Stimulated activated CD8-positive, alpha-beta memory T cell treated with anti-CD3 and anti-CD28 coated beads, Interleukin-12 subunit alpha, Interleukin-12 subunit beta, amount 100 ng/mL, for 4 hours (primary cell): ENCODE results near the gene MYO15B.

Source experiments
- DNase-seq: peaks from one replicate; pipeline ENCODE4 v3.0.0-alpha.2; 2020; ENCODE audit warnings: low read depth

Gene MYO15B

DNA sequence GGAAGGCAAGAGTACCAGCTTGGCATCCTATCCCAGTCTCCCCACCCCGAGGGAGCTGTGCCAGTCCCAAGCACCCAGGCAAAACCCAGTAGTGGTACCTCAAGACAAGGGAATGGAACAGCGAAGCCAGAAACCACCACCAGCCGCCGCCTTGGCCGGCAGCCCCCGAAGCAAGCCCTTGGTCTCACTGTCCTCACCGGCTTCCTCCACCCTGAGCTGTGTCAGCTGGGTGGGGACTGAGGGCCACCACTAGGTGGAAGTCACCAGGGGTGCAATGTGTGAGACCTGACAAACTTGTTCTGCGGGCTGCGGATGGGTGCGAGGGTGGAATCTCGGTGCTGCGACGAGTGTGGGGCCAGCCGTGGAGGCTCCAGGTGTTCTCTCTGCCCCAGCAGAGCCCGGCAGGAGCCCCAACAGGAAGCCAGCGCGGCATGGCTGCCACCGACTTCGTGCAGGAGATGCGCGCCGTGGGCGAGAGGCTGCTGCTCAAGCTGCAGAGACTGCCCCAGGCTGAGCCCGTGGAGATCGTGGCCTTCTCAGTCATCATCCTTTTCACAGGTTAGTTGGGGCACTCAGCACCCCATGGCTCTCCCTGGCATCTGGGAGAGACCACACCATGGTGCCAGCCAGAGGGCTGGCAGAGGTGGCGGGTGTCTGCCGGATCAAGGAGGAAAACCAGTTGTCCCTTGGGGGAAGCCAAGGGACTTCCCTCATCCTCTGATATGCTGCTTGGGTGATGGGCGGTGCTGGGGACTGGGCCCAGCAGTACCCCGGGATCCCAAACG is 52.4 kb downstream of the MYO15B start:
- DNase-seq = no peak

GRCh38 chr17:75640556-75641119 is 53.0 kb downstream of the MYO15B start:
- DNase-seq = no peak

- DNase-seq = no peak
Measured at GRCh38 chr17:75641343-75641742, 53.7 kb downstream of the MYO15B start.

DNA sequence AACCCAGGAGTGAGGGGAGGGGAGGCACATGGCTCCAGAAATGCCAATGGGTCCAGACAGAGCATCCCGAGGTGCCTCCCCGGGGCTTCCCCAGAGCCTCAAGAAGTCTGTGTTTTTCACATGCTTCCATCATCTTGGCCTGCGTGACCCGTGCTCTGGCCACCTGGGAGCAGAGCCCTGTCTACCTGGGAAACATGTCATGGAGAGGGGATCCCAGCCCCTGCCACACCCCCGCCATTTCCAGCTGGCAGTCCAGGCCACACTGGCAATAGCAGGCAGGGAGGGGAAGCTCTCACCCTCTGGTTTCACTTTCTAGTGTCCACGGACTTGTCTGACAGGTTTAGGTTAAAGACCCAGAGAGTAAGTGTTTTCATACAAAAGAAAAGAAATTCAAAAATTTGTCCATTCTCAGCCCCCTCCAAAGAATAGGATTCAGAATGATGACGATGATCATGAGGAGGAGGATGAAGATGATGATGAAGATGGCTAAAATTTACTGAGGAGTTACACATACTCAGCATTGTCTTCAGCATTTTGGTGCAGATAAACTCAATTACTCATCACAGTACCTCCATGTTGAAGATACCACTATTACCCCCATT is 54.7 kb downstream of the MYO15B start:
- no peak for DNase-seq

GRCh38 chr17:75642784-75643642 is 55.4 kb downstream of the MYO15B start:
- DNase-seq = no peak

GRCh38 chr17:75643643-75644017 is 56.0 kb downstream of the MYO15B start:
- no peak for DNase-seq

GRCh38 chr17:75645501-75645888 is 57.9 kb downstream of the MYO15B start:
- no peak for DNase-seq

GRCh38 chr17:75645889-75646637 is 58.5 kb downstream of the MYO15B start:
- no peak for DNase-seq

DNA sequence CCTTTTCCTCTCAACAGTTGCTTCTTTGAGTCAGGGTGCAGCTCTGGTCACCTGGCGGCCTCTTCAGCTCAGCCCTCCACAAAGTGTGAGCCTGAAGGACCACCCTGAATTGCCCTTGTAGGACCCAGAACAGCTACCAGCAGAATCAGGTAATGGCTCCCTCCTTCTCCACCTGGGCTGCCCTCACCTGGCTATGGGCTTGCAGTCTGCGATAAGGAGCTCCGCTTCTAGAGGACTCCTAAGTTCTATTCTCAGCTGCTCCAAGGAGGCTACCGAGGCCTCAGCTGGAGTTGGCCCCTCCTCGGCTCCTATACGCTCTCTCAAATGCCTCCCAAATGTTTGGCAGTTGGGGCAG is 59.0 kb downstream of the MYO15B start:
- no peak for DNase-seq

GRCh38 chr17:75647061-75647460 is 59.5 kb downstream of the MYO15B start:
- DNase-seq = no peak

GRCh38 chr17:75647921-75648320 is 60.3 kb downstream of the MYO15B start:
- no peak for DNase-seq

- no peak for DNase-seq
Measured at GRCh38 chr17:75649687-75650086, 62.1 kb downstream of the MYO15B start.

GRCh38 chr17:75650874-75651273 is 63.3 kb downstream of the MYO15B start:
- DNase-seq = no peak

- no peak for DNase-seq
Measured at GRCh38 chr17:75652341-75652740, 64.7 kb downstream of the MYO15B start.

DNA sequence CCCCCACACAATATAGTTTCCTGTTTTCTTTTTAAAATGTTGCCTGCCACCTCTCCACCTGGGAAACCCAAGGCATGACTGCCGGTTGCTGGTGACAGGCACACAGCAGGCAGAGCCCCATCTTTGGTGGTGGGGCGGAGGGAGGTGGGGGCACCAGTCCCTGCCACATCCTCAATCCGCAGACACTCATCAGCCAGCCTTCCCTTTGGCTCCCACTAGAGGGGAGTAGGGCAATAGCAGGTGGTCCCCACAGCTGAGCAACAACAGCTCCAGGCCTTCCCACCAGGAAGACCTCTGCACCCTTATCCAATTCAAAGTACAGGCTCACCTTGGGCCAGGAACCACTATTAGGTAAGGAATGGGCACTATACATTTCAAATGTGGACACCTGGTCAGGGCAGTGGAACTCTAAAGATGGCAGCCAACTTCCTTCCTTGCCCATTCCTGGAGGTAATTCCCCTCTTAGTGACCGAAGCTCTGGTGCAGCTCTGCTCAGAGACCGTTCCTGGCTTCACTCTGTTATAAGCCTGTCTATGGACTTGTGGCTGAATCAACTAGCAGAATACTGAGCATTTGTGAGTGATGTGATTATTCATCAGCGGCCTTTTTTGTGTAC is 65.4 kb downstream of the MYO15B start:
- no peak for DNase-seq

DNA sequence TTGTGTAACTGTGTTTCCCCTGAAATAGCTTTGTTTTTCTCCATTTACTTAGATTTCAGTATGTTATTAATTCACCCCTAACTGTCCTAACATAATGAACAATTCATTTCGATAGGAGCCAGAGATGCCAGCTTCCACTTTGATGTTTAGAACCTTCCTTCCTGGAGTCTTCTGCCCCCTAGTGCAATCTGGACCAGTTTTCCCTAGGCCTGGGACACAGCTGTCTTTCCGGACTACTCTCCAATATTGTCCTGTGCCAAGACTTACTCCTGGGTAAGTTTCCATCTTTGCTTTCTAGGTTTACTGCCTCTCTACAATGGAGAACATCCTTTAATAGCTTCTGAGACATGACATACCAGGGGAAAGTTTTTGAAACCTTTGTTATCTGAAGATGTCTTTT is 66.6 kb downstream of the MYO15B start:
- no peak for DNase-seq

- no peak for DNase-seq
Measured at GRCh38 chr17:75658237-75658636, 70.6 kb downstream of the MYO15B start.

DNA sequence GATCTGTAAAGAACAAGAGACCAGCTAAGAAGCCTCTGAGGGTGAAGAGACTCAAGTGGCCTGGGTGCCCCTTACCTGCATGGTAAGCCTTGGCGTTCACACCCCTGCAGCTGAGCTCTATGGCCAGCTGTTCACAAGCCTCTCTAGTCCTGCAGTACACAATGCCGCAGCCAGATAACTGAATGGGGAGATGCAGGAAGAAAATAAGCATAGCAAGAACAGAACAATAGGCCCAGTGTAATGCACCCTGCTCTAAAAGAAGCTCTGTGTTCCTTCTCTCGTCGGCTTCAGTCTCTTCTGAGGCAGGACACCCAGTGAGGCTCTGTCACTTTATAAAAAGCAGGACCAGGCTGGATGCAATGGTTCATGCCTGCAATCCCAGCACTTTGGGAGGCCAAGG is 73.9 kb downstream of the MYO15B start:
- DNase-seq = no peak

- no peak for DNase-seq
Measured at GRCh38 chr17:75662511-75662910, 74.9 kb downstream of the MYO15B start.

DNA sequence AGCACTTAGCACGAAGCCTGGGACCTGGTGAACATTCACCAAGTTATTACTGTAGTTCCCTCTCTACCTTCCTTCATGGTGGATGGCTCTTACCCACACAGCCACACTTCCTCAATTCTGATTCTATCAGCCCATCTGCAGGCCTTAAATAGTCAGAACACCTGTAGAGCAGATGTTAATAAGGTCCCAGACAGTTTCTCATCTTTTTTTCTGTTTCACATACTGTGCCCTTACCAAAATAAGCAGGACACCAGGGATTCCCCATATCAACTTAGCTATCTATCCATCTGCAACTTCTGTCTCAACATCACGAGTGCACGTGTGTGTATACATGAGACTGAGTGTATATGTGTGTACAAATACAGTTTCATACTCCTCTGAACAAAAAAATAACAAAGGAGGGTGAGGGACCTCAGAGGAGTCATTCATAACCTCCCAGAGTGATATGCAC is 76.5 kb downstream of the MYO15B start:
- DNase-seq = no peak

DNA sequence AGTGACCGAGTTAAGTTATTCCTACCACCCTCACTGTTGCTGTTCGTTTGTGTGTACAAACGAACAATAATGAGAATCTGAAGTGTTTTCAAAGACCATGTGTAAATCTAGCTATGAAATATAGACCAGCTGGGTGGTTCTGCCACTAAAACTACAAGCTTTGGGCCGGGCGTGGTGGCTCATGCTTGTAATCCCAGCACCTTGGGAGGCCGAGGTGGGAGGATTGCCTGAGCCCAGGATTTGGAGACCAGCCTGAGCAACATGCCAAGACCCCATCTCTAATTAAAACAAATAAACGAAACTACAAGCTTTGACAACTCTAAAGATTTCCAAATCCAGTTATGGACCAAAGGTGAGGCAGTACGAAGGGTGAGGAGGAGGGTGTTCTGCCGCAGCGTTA is 78.4 kb downstream of the MYO15B start:
- no peak for DNase-seq
